Body of pancreas (tissue), 4 donors: ENCODE data around the gene NPEPPS.
"Not testable (repeated sequence)": the region's sequence is repeated elsewhere in the genome, so short reads cannot be mapped to it uniquely, and the experiment has no call there.

Source experiments
- CTCF ChIP-seq, 7 experiments: fragments of 450-650 bp in 4 of 7; fragments of 200-600 bp in 3 of 7; sonication (generic) in 3 of 7; IDR thresholded peaks; one replicate each; pipeline ENCODE4 v1.5.1; 2016 to 2019; ENCODE audit warnings: antibody characterized with exemption in 7 of 7
- POLR2A ChIP-seq, 3 donors: fragments of 450-650 bp; IDR thresholded peaks; one replicate each; pipeline ENCODE4 v1.6.1; 2016; ENCODE audit warnings: antibody characterized with exemption in 3 of 3, mild to moderate bottlenecking in 2 of 3

- TF ChIP-seq CTCF, POLR2A (IDR thresholded peaks at IDR 0.05): not testable (repeated sequence)
Measured at GRCh38 chr17:47562406-47562705, 31.4 kb downstream of the NPEPPS start.
